Hepatic stellate cell (primary cell): Measurements from ENCODE around the gene OSBPL3.

Experiments used
- DNase-seq: peaks from one replicate; pipeline ENCODE4 v3.0.0; 2011; ENCODE audit warnings: low spot score

The OSBPL3 gene

DNA sequence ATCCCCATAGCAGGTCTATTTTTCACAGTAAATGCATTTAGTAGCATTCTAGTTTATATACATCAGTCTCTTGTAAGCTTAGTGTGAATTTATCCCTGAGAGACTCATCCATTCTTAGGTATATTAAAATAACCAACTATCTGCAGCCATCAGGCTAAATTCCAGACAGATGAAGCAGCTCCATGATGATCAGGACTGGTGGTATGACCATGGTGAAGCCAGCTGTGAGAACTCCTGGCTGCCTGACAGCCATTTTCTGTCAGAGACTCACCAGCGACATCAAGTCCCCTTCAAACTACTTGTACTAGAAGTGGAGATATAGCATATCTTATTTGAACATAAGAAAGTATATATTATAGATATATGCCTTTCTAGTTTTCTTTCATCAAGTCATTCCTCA lies 152.4 kb downstream of the OSBPL3 start:
- DNase-seq, result peak; percentile 45

DNA sequence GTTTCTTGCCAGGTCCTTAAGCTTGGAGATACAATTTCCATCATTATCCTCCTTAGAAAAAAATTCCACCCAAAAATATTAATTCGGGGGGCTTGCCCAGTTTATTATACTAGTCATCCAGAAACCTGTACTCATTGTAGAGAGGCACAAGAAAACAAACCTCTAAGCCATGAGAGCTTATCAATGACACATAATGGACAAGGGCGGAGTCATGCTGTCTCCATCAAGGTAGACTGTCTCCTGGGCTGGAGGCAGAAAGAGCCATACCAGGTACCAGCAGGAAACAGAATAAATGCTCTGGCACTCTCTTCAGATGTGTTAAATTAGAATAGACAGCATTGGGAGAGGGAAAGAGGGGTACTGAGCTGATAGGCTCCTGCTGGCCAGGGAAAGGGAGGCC lies 153.0 kb downstream of the OSBPL3 start:
- no peak for DNase-seq

GRCh38 chr7:24826662-24827020 lies 153.3 kb downstream of the OSBPL3 start:
- no peak for DNase-seq

DNA sequence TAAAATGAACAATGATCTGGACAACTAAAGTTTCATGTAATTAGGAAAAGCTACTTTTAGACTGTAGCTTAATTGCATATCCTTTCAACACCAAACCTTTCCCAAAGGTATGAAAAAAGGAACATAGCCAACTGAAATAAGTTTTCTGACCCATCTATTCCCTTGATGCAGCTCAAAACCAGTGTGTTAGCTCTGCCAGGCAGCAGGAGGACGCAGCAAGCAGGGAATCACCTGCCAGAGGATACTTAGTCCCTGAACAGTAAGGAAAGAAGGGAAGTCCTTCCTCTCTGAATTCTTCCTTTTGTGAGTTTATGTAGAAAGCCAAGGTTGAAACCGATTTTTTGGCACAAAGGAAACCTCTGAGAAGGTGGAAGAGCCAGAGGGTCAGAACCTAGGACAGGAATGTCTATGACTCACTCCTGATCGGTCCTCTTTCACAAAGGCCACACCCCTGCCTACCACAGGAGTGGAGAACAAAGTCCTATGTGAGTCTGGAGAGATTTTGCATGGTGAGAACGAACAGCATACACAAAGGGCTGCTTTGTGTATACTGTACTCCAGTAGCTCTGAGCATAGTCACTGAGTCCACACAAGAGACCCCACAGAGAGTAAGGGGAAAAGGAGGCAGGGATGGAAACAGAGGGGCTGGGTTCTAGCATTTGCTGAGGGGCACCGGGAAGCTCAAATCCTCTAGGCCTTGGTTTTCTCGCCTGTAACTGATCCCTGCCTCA lies 153.9 kb downstream of the OSBPL3 start:
- peak; percentile 25 for DNase-seq

DNA sequence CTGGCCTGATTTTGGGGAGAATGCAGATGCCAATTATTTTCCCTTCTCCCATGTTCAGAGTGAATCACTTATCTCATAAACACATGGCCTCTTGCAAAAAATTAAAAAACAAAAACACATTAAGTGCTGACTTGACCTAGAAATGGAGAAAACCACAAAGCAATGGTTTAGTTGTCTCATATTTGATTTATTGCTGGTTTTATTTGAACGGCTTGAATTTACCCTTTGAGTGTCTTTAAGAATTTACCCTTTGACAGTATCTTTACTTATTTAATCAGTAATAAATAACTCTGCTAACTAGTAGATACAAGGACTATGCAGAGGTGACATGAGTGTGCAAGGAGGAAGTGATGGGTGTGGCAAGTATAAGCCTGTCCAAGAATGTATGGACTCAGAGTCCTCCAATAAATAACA lies 154.6 kb downstream of the OSBPL3 start:
- no peak for DNase-seq

DNA sequence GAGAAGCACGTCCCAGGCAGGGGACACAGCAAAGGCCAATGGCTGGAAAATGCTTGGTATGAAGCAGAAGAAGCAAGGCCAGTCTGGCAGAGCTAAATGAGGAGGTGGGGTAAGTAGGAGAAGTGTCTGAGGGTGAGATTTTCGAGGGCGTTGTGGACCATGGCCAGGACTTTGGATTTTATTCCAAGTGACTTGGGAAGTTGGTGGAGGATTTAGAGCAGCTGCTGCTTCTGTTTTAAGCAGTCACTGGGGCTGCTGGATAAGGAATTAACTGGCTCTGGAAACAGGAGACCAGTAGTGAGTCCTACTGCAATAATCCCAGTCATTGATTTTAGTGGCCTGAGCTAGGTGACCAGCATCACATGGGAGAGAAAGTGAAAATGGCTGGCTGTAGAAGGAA lies 155.1 kb downstream of the OSBPL3 start:
- no peak for DNase-seq

- DNase-seq, result no peak
These were observed 155.6 kb downstream of the OSBPL3 start for GRCh38 chr7:24824400-24824799.

- no peak for DNase-seq
These were observed 158.3 kb downstream of the OSBPL3 start for GRCh38 chr7:24821754-24822054.

GRCh38 chr7:24821045-24821753 lies 158.8 kb downstream of the OSBPL3 start:
- peak; percentile 79 for DNase-seq

DNA sequence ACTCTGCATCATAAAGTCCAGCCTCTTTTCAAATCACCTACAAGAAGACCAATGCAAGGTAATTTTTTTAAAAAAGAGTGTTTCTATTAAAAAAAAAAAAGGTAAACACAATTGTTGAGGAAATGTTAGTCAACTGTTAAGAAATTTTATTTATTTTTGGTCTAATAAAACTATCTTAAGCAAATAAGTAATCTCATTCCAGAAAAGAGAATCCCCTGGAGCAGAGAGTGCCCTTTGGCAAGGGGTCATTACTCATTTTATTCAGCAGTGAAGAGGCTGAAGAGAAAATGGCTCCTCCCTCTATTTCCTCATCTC lies 159.3 kb downstream of the OSBPL3 start:
- peak; percentile 37 for DNase-seq

- peak; percentile 69 for DNase-seq
These were observed 159.9 kb downstream of the OSBPL3 start for GRCh38 chr7:24819916-24820689.

DNA sequence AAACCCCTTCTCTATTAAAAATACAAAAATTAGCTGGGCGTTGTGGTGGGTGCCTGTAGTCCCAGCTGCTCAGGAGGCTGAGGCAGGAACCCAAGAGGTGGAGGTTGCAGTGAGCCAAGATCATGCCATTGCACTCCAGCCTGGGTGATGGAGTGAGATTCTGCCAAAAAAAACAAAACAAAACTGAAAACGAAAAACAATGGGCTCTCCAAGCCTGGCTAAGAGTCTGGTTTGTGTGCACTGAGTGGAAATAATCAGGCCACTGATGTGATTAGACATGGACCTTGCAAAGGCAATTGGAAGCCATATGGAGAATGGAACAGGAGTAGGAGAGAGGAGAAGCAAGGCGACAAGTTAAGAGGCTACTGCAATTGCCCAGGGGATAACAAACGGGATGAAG lies 162.6 kb downstream of the OSBPL3 start:
- no peak for DNase-seq

DNA sequence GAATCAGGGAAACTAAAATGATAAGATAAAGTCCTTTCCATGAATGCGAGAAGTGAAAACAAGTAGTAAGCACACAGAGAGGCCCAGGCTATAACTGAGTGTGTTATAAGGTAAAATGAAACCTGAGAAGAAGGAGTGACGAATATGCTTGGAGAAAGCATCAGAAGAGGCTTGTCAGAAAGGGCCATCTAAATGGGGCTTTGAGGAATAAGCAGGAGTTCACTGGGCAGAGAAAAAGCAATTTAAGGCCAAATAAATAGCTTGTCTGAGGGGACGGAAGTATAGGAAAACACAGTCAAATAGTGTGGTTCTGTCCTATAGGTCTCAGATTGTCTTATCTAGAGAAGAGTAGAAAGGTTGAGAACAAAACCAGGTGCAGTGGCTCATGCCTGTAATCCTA lies 163.1 kb downstream of the OSBPL3 start:
- DNase-seq, result no peak

GRCh38 chr7:24812305-24812945 lies 167.6 kb downstream of the OSBPL3 start:
- DNase-seq, result peak; percentile 41

DNA sequence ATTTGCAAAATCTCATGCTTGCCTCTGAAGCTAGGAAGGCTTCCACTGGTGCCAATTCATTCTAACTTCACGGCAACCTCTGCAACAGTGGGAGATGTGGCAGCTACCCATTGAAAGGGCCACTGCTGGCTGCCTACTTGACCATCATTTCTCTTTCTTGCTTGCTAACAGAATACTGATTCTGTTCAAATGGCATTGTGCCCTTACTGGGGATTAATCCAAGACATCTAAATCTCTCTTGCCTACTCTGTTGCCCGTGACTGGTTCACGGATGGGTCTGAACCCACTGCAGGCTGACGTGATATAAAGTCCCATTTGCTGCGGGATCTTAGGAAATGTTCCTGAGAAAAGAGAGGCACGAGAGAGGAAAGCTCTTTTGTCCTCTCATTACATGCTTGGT lies 171.5 kb downstream of the OSBPL3 start:
- DNase-seq, result no peak

DNA sequence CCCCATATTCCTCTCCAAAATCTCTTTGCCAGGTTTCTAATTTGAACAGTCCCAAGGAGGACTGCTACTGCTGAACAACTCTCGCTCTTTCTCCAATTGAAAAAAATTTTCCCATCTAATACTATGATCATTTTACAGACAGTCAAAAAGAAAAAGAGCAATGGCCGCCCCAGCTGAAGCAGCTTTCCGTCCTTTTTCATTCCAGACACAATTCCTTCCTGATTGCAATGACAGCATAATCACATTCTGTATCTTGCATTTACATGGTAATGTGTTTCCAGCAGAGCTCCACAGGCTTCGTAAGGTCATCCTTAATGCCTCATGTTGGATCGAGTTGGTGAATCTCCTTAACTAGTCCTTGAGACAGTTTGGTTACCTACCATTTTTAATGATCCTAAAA lies 177.7 kb downstream of the OSBPL3 start:
- DNase-seq, result no peak

DNA sequence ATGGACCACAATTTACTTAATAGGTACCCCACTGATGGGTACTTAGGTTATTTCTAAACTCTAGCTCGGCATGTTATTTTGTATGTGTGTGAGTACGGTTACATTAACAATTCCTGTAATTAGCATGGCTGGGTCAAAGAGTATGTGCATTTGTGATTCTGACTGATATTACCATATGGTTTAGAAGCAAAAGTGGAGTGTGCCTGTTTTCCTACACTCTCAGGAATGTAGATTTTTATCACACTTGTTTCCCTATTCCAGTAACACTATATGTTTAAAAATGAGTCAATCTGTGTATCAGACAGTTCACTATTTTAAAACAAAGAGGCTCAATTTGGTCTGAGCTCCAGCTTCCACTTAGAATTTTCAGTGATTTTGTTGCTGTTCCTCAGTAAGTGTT lies 178.1 kb downstream of the OSBPL3 start:
- no peak for DNase-seq

GRCh38 chr7:24800667-24801066 lies 179.3 kb downstream of the OSBPL3 start:
- DNase-seq, result no peak

- no peak for DNase-seq
These were observed 179.9 kb downstream of the OSBPL3 start for GRCh38 chr7:24800073-24800472.

DNA sequence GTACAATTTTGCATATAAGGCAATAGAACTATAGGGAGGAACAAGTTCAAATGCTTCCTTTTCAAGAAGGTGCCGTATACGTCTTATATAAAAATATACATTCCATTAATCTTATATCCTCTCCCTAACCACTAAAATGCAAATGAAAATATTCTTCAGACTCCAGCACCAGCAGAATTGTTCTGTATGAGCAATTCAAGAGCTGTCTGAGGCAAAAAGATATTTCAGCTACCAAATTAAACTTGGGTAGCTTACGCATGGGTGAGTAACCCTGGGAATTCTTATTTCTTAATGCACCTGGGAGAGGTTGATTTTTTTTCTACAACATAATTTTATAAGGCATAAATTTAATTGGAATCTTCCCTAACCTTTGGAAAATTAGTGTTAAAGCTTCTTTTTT lies 180.5 kb downstream of the OSBPL3 start:
- DNase-seq, result no peak

GRCh38 chr7:24798261-24798660 lies 181.7 kb downstream of the OSBPL3 start:
- no peak for DNase-seq

GRCh38 chr7:24797270-24797669 lies 182.7 kb downstream of the OSBPL3 start:
- no peak for DNase-seq

DNA sequence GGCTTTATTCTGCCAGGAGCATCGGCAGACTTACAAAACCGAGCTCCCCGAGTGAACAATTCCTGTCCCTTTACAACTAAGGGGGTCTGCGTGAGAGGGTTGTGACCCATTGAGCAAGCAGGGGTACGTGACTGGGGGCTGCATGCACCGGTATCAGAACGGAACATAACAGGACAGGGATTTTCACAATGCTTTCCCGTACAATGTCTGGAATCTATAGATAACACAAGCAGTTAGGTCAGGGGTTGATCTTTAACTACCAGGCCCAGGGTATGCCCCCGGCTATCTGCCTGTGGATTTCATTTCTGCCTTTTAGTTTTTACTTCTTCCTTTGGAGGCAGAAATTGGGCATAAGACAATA lies 184.6 kb downstream of the OSBPL3 start:
- DNase-seq, result no peak
